ENCODE results near the gene PDLIM5.

Gene PDLIM5

DNA sequence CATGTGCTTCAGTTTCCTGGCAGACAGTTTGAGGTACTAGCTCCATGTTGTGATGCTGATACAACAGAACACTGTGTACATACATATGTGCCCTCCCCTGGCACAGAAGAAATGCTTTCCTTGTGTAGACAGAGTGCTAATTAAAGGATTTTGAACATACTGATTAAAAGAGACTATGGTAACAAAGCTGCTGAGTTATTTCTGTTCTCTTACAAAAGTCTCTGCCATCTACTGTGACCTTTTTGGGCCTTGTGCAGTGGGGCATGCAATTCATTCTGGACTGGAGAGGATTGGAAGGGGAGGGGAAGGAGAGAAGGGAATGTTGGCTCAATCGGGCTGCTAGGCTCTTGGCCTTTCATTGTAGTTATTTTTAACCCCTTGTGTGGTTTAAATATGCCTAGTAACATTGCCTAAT is 6.0 kb downstream of the PDLIM5 start:
- no peaks in the 10 kb centered on the region for H3K27me3 ChIP-seq (ENCODE audit: control insufficient read depth in 1 of 2, insufficient read depth in 1 of 2, low read length in 2 of 2)
- no peak overlapping the region for H2AK5ac ChIP-seq (ENCODE audit: low read length, severe bottlenecking)
- no peak overlapping the region for H4K8ac ChIP-seq (ENCODE audit: low read length)
- WGBS = no CpG with 5 or more reads among the region's 1 CpG
- peaks cover 3 to 19% of the 10 kb centered on the region in 2 experiments for H3K36me3 ChIP-seq (ENCODE audit: control insufficient read depth in 1 of 2, insufficient read depth in 2 of 2, low read depth in 1 of 2, low read length in 2 of 2)
- no peak overlapping the region for H2AFZ ChIP-seq (ENCODE audit: low read depth, low read length)
- no peak overlapping the region for H2BK120ac ChIP-seq (ENCODE audit: low read depth, low read length)
- no peak overlapping the region for H3K4me3 ChIP-seq (ENCODE audit: insufficient read depth in 1 of 2, low read depth in 1 of 2, low read length in 2 of 2)
- H3K18ac ChIP-seq (ENCODE audit: low read depth in 1 of 2, low read length in 2 of 2) = no peak overlapping the region
- peak overlapping the region; percentile 18 for H3K9ac ChIP-seq (ENCODE audit: low read length)
- H3K4ac ChIP-seq (ENCODE audit: low read depth in 1 of 2, low read length in 2 of 2) = no peak overlapping the region
- peak overlapping the region; percentile 58 for H3K27ac ChIP-seq (ENCODE audit: low read length, poor library complexity, severe bottlenecking)
- H3K4me1 ChIP-seq (ENCODE audit: control insufficient read depth, insufficient read depth, low read depth, low read length) = peaks cover 1% of the 10 kb centered on the region
- no peak overlapping the region for H3K14ac ChIP-seq (ENCODE audit: low read length in 2 of 2)
- no peak overlapping the region for H2BK5ac ChIP-seq (ENCODE audit: low read depth, low read length, poor library complexity, severe bottlenecking)
- H3K79me1 ChIP-seq (replicated peaks; ENCODE audit: low read length, poor library complexity, severe bottlenecking) = peaks cover 4% of the 10 kb centered on the region
- no peak overlapping the region for H4K91ac ChIP-seq (ENCODE audit: low read length)
- peak overlapping the region; percentile 60 for H3K4me2 ChIP-seq (ENCODE audit: low read length, poor library complexity, severe bottlenecking)
- H3K9me3 ChIP-seq (ENCODE audit: control insufficient read depth, low read length) = no peaks in the 10 kb centered on the region
- peak; percentile 43 for DNase-seq
- H2BK15ac ChIP-seq (ENCODE audit: low read depth, poor library complexity, severe bottlenecking) = no peak overlapping the region
- no peak overlapping the region for H3K23ac ChIP-seq (ENCODE audit: low read length in 2 of 2)
- H2BK12ac ChIP-seq (ENCODE audit: low read length in 2 of 2) = no peak overlapping the region

DNA sequence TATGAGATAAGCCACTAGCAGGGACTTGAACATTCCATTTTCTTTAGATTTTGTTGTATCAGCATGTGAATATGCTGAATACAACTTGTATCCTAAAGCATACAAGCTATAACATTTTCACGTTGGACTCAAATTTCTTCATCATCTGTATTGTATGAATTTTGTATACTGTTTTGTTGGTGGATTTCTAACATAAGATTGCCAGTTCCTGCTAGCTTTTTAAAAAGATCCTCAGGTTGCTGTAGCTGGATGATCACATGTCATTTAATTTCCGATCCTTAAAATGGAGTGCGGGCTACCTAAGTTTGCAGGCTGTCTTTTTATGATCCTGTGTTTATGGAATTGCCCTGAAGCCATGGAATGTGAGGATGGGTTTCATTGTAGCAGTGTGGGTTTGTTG is 6.9 kb downstream of the PDLIM5 start:
- Histone ChIP-seq H3K23ac (ENCODE audit: low read length in 2 of 2) (no peak overlapping the region), H3K18ac (ENCODE audit: low read depth in 1 of 2, low read length in 2 of 2) (no peak overlapping the region), H3K4me1 (ENCODE audit: control insufficient read depth, insufficient read depth, low read depth, low read length) (peaks cover 1% of the 10 kb centered on the region), H3K9ac (ENCODE audit: low read length) (no peak overlapping the region), H3K9me3 (ENCODE audit: control insufficient read depth, low read length) (no peaks in the 10 kb centered on the region), H2BK12ac (ENCODE audit: low read length in 2 of 2) (no peak overlapping the region), H3K14ac (ENCODE audit: low read length in 2 of 2) (no peak overlapping the region), H2AFZ (ENCODE audit: low read depth, low read length) (no peak overlapping the region), H3K79me1 (replicated peaks; ENCODE audit: low read length, poor library complexity, severe bottlenecking) (peaks cover 5% of the 10 kb centered on the region), H3K27me3 (ENCODE audit: control insufficient read depth in 1 of 2, insufficient read depth in 1 of 2, low read length in 2 of 2) (no peaks in the 10 kb centered on the region), H3K4me2 (ENCODE audit: low read length, poor library complexity, severe bottlenecking) (no peak overlapping the region), H2AK5ac (ENCODE audit: low read length, severe bottlenecking) (no peak overlapping the region), H3K4ac (ENCODE audit: low read depth in 1 of 2, low read length in 2 of 2) (no peak overlapping the region), H4K91ac (ENCODE audit: low read length) (no peak overlapping the region), H2BK5ac (ENCODE audit: low read depth, low read length, poor library complexity, severe bottlenecking) (no peak overlapping the region), H4K8ac (ENCODE audit: low read length) (no peak overlapping the region), H3K36me3 (ENCODE audit: control insufficient read depth in 1 of 2, insufficient read depth in 2 of 2, low read depth in 1 of 2, low read length in 2 of 2) (peaks cover 3 to 19% of the 10 kb centered on the region in 2 experiments), H2BK15ac (ENCODE audit: low read depth, poor library complexity, severe bottlenecking) (no peak overlapping the region), H3K4me3 (ENCODE audit: insufficient read depth in 1 of 2, low read depth in 1 of 2, low read length in 2 of 2) (no peak overlapping the region), H2BK120ac (ENCODE audit: low read depth, low read length) (no peak overlapping the region), H3K27ac (ENCODE audit: low read length, poor library complexity, severe bottlenecking) (no peak overlapping the region)
- no peak for DNase-seq
- 88% methylated on average over 2 of the region's 3 CpGs for WGBS

DNA sequence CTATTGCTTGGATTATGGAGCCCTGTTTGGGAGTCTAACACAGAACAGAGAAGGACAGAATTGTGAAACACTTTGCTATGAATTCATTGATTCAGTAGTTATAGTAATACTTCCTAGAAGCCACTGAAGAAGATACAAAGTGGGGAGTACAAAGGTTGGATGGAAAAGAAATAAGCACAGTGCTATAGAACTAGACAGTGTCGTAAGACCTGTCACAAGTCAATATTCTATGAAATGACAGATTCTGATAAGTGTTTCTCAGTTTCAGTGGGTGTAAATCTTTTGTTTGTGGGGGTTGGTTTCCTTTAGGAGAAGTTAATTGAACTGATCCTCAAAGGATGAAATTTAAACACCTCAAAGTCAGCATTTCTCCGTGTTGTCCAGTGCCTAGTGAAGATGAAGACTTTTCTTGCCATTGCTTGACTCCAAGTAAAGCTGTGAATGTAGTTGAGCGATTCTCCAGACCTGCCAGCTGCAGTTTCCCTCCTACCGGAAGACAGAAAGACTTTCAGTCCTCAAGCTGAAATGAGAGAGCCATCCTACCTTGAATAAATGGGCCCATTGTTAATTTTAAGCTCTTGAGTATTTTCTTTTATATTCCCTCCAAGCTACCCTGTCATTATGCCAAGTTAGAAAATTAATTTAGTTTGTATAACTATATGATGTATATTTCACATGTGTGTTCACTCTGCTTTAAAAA is 7.9 kb downstream of the PDLIM5 start:
- 94% methylated on average over 3 of the region's 4 CpGs for WGBS
- Histone ChIP-seq H3K4ac (ENCODE audit: low read depth in 1 of 2, low read length in 2 of 2) (peak overlapping the region in 1 of 2 experiments; percentile 8), H3K18ac (ENCODE audit: low read depth in 1 of 2, low read length in 2 of 2) (peak overlapping the region in 1 of 2 experiments; percentile 54), H2AK5ac (ENCODE audit: low read length, severe bottlenecking) (peak overlapping the region; percentile 70), H2BK5ac (ENCODE audit: low read depth, low read length, poor library complexity, severe bottlenecking) (no peak overlapping the region), H3K27me3 (ENCODE audit: control insufficient read depth in 1 of 2, insufficient read depth in 1 of 2, low read length in 2 of 2) (no peaks in the 10 kb centered on the region), H2BK120ac (ENCODE audit: low read depth, low read length) (no peak overlapping the region), H3K9me3 (ENCODE audit: control insufficient read depth, low read length) (no peaks in the 10 kb centered on the region), H3K4me2 (ENCODE audit: low read length, poor library complexity, severe bottlenecking) (no peak overlapping the region), H3K4me3 (ENCODE audit: insufficient read depth in 1 of 2, low read depth in 1 of 2, low read length in 2 of 2) (no peak overlapping the region), H2BK15ac (ENCODE audit: low read depth, poor library complexity, severe bottlenecking) (no peak overlapping the region), H3K36me3 (ENCODE audit: control insufficient read depth in 1 of 2, insufficient read depth in 2 of 2, low read depth in 1 of 2, low read length in 2 of 2) (peaks cover 3 to 19% of the 10 kb centered on the region in 2 experiments), H4K91ac (ENCODE audit: low read length) (no peak overlapping the region), H3K79me1 (replicated peaks; ENCODE audit: low read length, poor library complexity, severe bottlenecking) (peaks cover 6% of the 10 kb centered on the region), H4K8ac (ENCODE audit: low read length) (peak overlapping the region; percentile 49), H3K4me1 (ENCODE audit: control insufficient read depth, insufficient read depth, low read depth, low read length) (peaks cover 1% of the 10 kb centered on the region), H2AFZ (ENCODE audit: low read depth, low read length) (no peak overlapping the region), H3K27ac (ENCODE audit: low read length, poor library complexity, severe bottlenecking) (no peak overlapping the region), H3K9ac (ENCODE audit: low read length) (no peak overlapping the region), H3K23ac (ENCODE audit: low read length in 2 of 2) (no peak overlapping the region), H3K14ac (ENCODE audit: low read length in 2 of 2) (no peak overlapping the region), H2BK12ac (ENCODE audit: low read length in 2 of 2) (no peak overlapping the region)
- no peak for DNase-seq

DNA sequence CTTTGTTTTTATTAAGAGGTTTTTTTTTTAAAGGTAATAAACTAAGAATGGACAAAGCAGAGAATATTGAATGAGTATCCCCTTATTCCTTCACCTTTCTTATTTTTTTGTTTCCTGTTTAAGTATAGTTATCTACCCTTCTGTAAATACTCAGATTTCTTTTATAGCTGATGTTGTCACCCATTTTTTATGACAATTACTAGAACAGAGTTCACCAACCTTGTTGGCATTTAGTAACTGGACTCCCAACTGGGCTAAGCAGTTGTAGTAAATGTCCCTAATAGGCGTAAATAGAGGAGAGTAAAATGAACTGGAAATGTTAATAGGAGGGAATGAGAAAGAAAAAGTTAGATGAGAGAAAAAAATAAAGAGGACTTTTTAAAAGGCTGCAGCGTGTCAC is 9.8 kb downstream of the PDLIM5 start:
- Histone ChIP-seq H3K27me3 (ENCODE audit: control insufficient read depth in 1 of 2, insufficient read depth in 1 of 2, low read length in 2 of 2) (no peaks in the 10 kb centered on the region), H2AFZ (ENCODE audit: low read depth, low read length) (no peak overlapping the region), H4K8ac (ENCODE audit: low read length) (no peak overlapping the region), H2BK15ac (ENCODE audit: low read depth, poor library complexity, severe bottlenecking) (no peak overlapping the region), H3K36me3 (ENCODE audit: control insufficient read depth in 1 of 2, insufficient read depth in 2 of 2, low read depth in 1 of 2, low read length in 2 of 2) (peaks cover 0 to 10% of the 10 kb centered on the region in 2 experiments), H2BK5ac (ENCODE audit: low read depth, low read length, poor library complexity, severe bottlenecking) (no peak overlapping the region), H2AK5ac (ENCODE audit: low read length, severe bottlenecking) (no peak overlapping the region), H3K14ac (ENCODE audit: low read length in 2 of 2) (no peak overlapping the region), H3K79me1 (replicated peaks; ENCODE audit: low read length, poor library complexity, severe bottlenecking) (peaks cover 6% of the 10 kb centered on the region), H3K9me3 (ENCODE audit: control insufficient read depth, low read length) (no peaks in the 10 kb centered on the region), H2BK120ac (ENCODE audit: low read depth, low read length) (no peak overlapping the region), H3K9ac (ENCODE audit: low read length) (no peak overlapping the region), H3K18ac (ENCODE audit: low read depth in 1 of 2, low read length in 2 of 2) (no peak overlapping the region), H3K23ac (ENCODE audit: low read length in 2 of 2) (no peak overlapping the region), H3K4me2 (ENCODE audit: low read length, poor library complexity, severe bottlenecking) (no peak overlapping the region), H3K4ac (ENCODE audit: low read depth in 1 of 2, low read length in 2 of 2) (no peak overlapping the region), H3K27ac (ENCODE audit: low read length, poor library complexity, severe bottlenecking) (no peak overlapping the region), H2BK12ac (ENCODE audit: low read length in 2 of 2) (no peak overlapping the region), H3K4me1 (ENCODE audit: control insufficient read depth, insufficient read depth, low read depth, low read length) (peaks cover 1% of the 10 kb centered on the region), H3K4me3 (ENCODE audit: insufficient read depth in 1 of 2, low read depth in 1 of 2, low read length in 2 of 2) (no peak overlapping the region), H4K91ac (ENCODE audit: low read length) (no peak overlapping the region)
- 95% methylated on average over 2 of the region's 2 CpGs for WGBS
- no peak for DNase-seq

All from mesenchymal stem cell (in vitro differentiated cells and primary cell).